ENCODE measurements around the gene SP6.

The SP6 gene

DNA sequence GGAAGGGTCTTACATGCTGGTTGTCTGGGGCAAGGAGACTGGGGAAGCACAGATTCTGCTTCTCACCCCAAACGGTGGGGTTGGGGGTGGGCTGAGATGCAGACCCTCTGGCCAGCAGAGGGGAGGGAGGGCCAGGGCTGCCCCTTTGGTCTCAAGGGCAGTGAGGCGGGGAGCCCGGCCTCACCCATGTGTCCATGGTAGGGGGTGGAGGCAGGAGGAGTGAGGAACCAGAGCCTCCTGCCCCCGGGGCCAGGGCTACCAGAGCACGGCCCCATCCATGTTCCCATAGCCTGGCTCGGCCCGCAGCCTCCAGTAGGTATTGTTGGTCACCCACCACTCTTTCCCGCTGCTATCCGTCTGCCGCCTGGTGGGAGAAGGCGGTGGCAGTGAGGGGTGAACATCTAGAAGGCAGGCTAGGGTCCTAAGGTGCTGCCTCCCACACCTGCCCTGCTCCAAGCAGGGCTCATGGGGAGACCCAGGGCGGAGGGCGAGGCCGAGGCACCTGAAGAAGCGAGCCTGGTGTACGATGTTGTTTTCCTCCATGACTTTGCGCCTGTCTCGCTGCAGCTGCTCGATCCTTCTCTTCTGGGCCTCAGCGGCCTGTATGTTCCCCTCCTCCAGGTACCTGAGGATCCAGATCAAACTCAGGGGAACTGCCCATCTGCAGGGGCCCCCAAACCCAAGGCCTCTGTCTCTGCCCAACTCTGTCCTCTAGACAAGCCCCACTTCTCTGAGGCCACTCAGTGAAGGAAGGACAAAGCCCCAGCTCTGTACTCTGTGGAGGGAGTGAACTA lies 42.7 kb downstream of the SP6 start:
- TF ChIP-seq, protein P1, sequence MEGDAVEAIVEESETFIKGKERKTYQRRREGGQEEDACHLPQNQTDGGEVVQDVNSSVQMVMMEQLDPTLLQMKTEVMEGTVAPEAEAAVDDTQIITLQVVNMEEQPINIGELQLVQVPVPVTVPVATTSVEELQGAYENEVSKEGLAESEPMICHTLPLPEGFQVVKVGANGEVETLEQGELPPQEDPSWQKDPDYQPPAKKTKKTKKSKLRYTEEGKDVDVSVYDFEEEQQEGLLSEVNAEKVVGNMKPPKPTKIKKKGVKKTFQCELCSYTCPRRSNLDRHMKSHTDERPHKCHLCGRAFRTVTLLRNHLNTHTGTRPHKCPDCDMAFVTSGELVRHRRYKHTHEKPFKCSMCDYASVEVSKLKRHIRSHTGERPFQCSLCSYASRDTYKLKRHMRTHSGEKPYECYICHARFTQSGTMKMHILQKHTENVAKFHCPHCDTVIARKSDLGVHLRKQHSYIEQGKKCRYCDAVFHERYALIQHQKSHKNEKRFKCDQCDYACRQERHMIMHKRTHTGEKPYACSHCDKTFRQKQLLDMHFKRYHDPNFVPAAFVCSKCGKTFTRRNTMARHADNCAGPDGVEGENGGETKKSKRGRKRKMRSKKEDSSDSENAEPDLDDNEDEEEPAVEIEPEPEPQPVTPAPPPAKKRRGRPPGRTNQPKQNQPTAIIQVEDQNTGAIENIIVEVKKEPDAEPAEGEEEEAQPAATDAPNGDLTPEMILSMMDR (IDR thresholded peaks at IDR 0.05; ENCODE audit: unreplicated experiment in 3 of 3): no peak
- Mint-ChIP-seq H3K9me3 (no peaks in the 10 kb centered on the region), H3K4me3 (no peak overlapping the region), H3K36me3 (ENCODE audit: low read depth) (peaks cover 18% of the 10 kb centered on the region), H3K4me1 (peaks cover 10% of the 10 kb centered on the region), H3K27ac (no peak overlapping the region), H3K27me3 (ENCODE audit: low read depth) (peaks cover 14% of the 10 kb centered on the region)

DNA sequence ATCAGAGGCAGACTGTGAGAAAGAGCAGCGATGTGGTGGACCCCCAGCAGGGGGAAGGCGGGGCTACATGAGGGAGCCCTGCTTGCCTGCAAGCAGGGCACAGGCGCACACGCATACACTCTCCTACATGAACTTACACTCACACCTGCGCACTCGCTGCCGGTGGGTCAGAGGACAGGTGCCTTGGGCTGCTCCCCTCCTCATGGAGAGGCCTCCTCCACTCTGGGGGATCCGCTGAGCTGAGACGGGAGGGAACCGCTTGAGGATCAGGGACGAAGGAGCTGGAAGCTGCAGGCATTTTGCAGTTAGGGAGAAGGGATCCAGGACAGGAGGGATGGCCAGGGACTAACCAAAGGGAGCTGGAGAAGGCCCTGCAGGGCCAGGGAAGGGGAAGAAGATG lies 43.5 kb downstream of the SP6 start:
- TF ChIP-seq, protein P1 (IDR thresholded peaks at IDR 0.05; ENCODE audit: unreplicated experiment in 3 of 3): no peak
- peaks cover 10% of the 10 kb centered on the region for H3K4me1 Mint-ChIP-seq
- peaks cover 13% of the 10 kb centered on the region for H3K36me3 Mint-ChIP-seq (ENCODE audit: low read depth)
- no peak overlapping the region for H3K4me3 Mint-ChIP-seq
- peaks cover 18% of the 10 kb centered on the region for H3K27me3 Mint-ChIP-seq (ENCODE audit: low read depth)
- no peak overlapping the region for H3K27ac Mint-ChIP-seq
- H3K9me3 Mint-ChIP-seq: no peaks in the 10 kb centered on the region

DNA sequence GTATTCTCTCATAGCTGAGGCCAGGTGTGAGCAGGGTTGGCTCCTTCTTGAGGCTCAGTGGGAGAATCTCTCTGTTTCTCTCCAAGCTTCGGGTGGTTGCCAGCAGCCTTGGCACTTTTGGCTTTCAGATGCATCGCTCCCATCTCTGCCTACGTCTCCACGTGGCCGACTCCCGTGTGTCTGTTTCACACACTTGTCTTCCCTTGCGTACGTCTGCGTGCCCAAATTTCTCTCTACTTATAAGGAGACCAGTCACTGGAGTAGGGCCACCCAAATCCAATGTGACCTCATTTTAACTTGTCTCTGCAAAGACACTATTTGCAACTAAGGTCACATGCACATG lies 44.1 kb downstream of the SP6 start:
- Mint-ChIP-seq H3K27me3 (ENCODE audit: low read depth) (peaks cover 23% of the 10 kb centered on the region), H3K36me3 (ENCODE audit: low read depth) (peaks cover 7% of the 10 kb centered on the region), H3K27ac (no peak overlapping the region), H3K4me1 (peaks cover 10% of the 10 kb centered on the region), H3K4me3 (no peak overlapping the region), H3K9me3 (no peaks in the 10 kb centered on the region)
- TF ChIP-seq, protein P1 (IDR thresholded peaks at IDR 0.05; ENCODE audit: unreplicated experiment in 3 of 3): no peak

DNA sequence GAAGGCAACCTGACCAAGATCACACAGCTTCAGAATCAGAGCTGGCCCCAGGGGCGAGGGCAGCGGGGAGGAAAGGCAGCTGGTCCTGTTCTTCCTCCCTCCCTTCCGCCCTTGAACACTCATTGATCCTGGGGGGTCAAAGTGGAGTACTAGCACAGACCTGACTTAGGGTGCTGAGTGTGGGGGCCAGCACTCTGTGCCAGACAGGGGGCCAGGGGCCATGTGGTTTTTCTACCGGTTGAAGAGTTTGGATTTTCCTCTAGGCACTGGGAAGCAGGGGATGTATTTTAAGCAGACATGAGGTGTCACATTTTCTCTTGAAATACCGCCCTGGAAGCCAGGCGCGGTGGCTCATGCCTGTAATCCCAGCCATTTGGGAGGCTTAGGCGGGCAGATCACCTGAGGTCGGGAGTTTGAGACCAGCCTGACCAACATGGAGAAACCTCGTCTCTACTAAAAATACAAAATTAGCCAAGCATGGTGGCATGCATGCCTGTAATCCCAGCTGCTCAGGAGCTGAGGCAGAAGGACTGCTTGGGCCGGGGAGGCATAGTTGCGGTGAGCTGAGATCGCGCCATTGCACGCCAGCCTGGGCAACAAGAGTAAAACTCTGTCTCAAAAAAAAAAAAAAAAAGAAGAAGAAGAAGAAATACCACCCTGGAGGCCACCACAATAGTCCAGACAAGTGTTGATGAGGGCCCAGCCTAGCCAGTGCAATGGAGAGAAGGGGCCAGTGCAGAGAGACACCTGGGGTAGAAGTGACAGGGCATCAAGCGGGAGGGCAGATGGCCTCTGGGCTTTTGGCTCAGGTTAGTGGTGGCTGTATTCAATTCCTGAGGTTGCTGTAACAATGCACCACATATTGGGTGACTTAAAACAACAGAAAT lies 44.7 kb downstream of the SP6 start:
- Mint-ChIP-seq H3K36me3 (ENCODE audit: low read depth) (peaks cover 1% of the 10 kb centered on the region), H3K27ac (no peak overlapping the region), H3K4me1 (peaks cover 10% of the 10 kb centered on the region), H3K9me3 (no peaks in the 10 kb centered on the region), H3K4me3 (no peak overlapping the region), H3K27me3 (ENCODE audit: low read depth) (peaks cover 27% of the 10 kb centered on the region)
- TF ChIP-seq, protein P1 (IDR thresholded peaks at IDR 0.05; ENCODE audit: unreplicated experiment in 3 of 3): no peak

DNA sequence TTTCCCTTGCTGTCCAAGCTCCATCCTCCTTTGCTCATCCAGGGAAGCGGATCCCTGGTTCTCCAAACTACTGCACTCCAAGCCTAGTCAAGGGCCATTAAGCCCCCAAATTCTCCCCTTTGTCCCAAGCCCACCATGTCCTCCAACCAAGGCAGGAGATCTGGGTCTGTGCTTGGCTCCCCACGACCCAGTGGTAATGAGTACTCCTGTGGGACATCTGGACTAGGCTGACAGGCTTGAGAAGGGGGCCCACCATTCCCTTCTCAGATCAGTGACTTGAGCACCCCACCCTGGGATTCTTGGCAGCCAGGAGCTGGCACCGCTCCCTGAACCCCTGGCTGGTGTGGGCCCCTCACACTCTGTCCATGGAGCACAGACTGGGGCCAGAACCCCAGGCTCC lies 46.5 kb downstream of the SP6 start:
- Mint-ChIP-seq H3K27me3 (ENCODE audit: low read depth) (peaks cover 33% of the 10 kb centered on the region), H3K27ac (no peak overlapping the region), H3K9me3 (no peaks in the 10 kb centered on the region), H3K36me3 (ENCODE audit: low read depth) (no peaks in the 10 kb centered on the region), H3K4me3 (no peak overlapping the region), H3K4me1 (peaks cover 10% of the 10 kb centered on the region)
- TF ChIP-seq, protein P1 (IDR thresholded peaks at IDR 0.05; ENCODE audit: unreplicated experiment in 3 of 3): no peak

Data from nephron (organoid).